Uterus (tissue), 2 donors: ENCODE data around the gene SYNGR1.

ENCODE experiments used
- POLR2A ChIP-seq, 2 donors: fragments of 450-650 bp; IDR thresholded peaks; one replicate each; pipeline ENCODE4 v1.6.1; 2016; ENCODE audit warnings: antibody characterized with exemption in 2 of 2, mild to moderate bottlenecking in 1 of 2, moderate library complexity in 1 of 2
- TF ChIP-seq, protein P1 (sequence below), 4 experiments: fragments of 200-600 bp in 2 of 4; fragments of 450-650 bp in 2 of 4; sonication (generic) in 2 of 4; IDR thresholded peaks; one replicate each; pipeline ENCODE4 v1.5.1; 2016 to 2019; ENCODE audit warnings: antibody characterized with exemption in 4 of 4, mild to moderate bottlenecking in 2 of 4, moderate library complexity in 1 of 4

DNA sequence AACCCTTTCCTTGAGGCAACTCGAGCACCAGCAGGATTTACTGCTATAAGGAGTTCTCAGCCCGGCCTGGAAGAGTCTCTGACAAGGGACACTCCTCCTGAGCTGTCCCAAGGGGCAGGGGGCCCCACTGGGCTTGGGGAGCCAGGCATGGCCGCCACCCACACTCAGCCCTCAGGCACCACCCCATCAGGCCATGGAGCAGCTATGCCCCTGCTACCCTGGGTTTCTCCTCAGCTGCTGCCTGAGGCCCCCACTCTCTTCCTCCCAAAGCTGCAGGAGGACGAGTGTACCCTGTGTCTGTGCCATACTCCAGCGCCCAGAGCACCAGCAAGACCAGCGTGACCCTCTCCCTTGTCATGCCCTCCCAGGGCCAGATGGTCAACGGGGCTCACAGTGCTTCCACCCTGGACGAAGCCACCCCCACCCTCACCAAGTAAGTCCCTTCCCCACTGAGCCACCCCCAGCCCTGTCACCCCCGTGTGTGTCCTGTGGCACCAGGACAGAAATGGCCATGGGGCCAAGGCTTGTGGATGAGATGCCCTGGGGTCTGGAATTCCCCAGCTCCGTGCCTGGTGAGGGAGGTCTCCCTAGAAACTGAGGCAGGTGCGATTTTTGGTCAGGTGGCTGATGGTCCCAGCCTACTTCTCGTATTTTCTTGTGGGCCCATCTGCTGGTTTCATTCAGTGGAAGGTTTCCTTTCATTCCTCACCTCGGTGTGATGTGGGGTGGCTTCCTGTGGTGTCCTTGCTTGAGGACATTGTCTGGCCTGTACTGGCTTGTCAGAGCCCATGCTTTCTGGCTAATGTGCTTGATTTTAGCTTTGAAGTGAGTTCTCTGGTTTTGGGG lies 78.2 kb downstream of the SYNGR1 start:
- TF ChIP-seq, protein P1, sequence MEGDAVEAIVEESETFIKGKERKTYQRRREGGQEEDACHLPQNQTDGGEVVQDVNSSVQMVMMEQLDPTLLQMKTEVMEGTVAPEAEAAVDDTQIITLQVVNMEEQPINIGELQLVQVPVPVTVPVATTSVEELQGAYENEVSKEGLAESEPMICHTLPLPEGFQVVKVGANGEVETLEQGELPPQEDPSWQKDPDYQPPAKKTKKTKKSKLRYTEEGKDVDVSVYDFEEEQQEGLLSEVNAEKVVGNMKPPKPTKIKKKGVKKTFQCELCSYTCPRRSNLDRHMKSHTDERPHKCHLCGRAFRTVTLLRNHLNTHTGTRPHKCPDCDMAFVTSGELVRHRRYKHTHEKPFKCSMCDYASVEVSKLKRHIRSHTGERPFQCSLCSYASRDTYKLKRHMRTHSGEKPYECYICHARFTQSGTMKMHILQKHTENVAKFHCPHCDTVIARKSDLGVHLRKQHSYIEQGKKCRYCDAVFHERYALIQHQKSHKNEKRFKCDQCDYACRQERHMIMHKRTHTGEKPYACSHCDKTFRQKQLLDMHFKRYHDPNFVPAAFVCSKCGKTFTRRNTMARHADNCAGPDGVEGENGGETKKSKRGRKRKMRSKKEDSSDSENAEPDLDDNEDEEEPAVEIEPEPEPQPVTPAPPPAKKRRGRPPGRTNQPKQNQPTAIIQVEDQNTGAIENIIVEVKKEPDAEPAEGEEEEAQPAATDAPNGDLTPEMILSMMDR (IDR thresholded peaks at IDR 0.05): no peak
- TF ChIP-seq POLR2A (IDR thresholded peaks at IDR 0.05): no peak
